PC-9 (cell line): ENCODE data around the gene BRD3OS. TPM values are rescaled to one million over a fixed set of nuclear protein-coding genes. Genes with fewer than 3 reads are reported as not detected.

ENCODE experiments used
- Bru-seq: library from RNA; stranded (reverse); fragments of 400-500 nt; gene quantifications from one replicate; lab custom pipeline; 2021; lab: Mats Ljungman, UMichigan
- BruChase-seq, 2 experiments: library from RNA; stranded (reverse); fragments of 400-500 nt; gene quantifications; one replicate each; lab custom pipeline; 2021; lab: Mats Ljungman, UMichigan
- BruUV-seq: library from RNA; stranded (reverse); fragments of 400-500 nt; replicated peaks from 2 replicates; lab custom pipeline; 2021; lab: Mats Ljungman, UMichigan
- CTCF ChIA-PET: fragments of 300-600 bp; sonication (Branson Sonifier 250); formaldehyde crosslinking; loops from one replicate; lab custom pipeline; 2022; ENCODE audit warnings: antibody characterized with exemption; lab: Charles Lee
- POLR2A ChIA-PET: fragments of 300-600 bp; sonication (Branson Sonifier 250); formaldehyde crosslinking; loops from one replicate; lab custom pipeline; 2022; ENCODE audit warnings: antibody characterized with exemption; ENCODE audit not compliant: unreplicated experiment; lab: Charles Lee
- DNase-seq, 2 experiments: peaks; one replicate each; pipeline versions ENCODE4 v3.0.0 to v3.0.0-alpha.2; 2015 to 2022; ENCODE audit warnings: mixed read lengths in 1 of 2
- H2AFZ ChIP-seq: fragments of 200-600 bp; sonication (generic); 2 replicates; pipeline ENCODE4 v1.8.1; 2017; ENCODE audit warnings: antibody characterized with exemption
- H3F3A ChIP-seq: fragments of 200-600 bp; sonication (generic); 2 replicates; pipeline ENCODE4 v1.8.1; 2017; ENCODE audit warnings: antibody characterized with exemption, mild to moderate bottlenecking, low read depth; ENCODE audit not compliant: insufficient read depth
- H3K27ac ChIP-seq: fragments of 200-600 bp; sonication (generic); 2 replicates; pipeline ENCODE4 v1.6.1; 2016; ENCODE audit warnings: mixed run types
- H3K27me3 ChIP-seq: fragments of 200-600 bp; sonication (generic); 2 replicates; pipeline ENCODE4 v1.6.1; 2016; ENCODE audit warnings: low read depth, mixed run types; ENCODE audit not compliant: insufficient read depth
- H3K36me3 ChIP-seq: fragments of 200-600 bp; sonication (generic); 2 replicates; pipeline ENCODE4 v1.6.1; 2016; ENCODE audit warnings: low read depth, mixed run types
- H3K4me1 ChIP-seq: fragments of 200-600 bp; sonication (generic); replicated peaks from 2 replicates; pipeline ENCODE4 v1.6.1; 2016; ENCODE audit warnings: mixed run types; ENCODE audit not compliant: insufficient read depth
- H3K4me2 ChIP-seq: fragments of 200-600 bp; sonication (generic); 2 replicates; pipeline ENCODE4 v1.6.1; 2017; ENCODE audit warnings: mixed run types
- H3K4me3 ChIP-seq: fragments of 200-600 bp; sonication (generic); 2 replicates; pipeline ENCODE4 v1.6.1; 2016; ENCODE audit warnings: mixed run types
- H3K79me2 ChIP-seq: fragments of 200-600 bp; sonication (generic); 2 replicates; pipeline ENCODE4 v1.6.1; 2017; ENCODE audit warnings: low read depth, mixed run types
- H3K9me2 ChIP-seq: fragments of 200-600 bp; sonication (generic); 2 replicates; pipeline ENCODE4 v1.8.1; 2017; ENCODE audit warnings: mild to moderate bottlenecking; ENCODE audit not compliant: insufficient read depth
- H3K9me3 ChIP-seq: fragments of 200-600 bp; sonication (generic); 2 replicates; pipeline ENCODE4 v1.8.1; 2016; ENCODE audit warnings: low read depth; ENCODE audit not compliant: insufficient read depth
- H4K20me1 ChIP-seq: fragments of 200-600 bp; sonication (generic); 2 replicates; pipeline ENCODE4 v1.8.1; 2017; ENCODE audit not compliant: insufficient read depth
- CTCF ChIP-seq: fragments of 200-600 bp; sonication (generic); conservative IDR thresholded peaks from 2 replicates; pipeline ENCODE4 v1.6.1; 2017; ENCODE audit warnings: mixed run types, antibody characterized with exemption, mild to moderate bottlenecking, moderate library complexity
- EZH2 ChIP-seq: fragments of 200-600 bp; sonication (generic); IDR thresholded peaks from 2 replicates; pipeline ENCODE4 v1.8.0; 2017; ENCODE audit warnings: antibody characterized with exemption, low read depth
- intact Hi-C: fragments of 100-400 bp; cut with micrococcal nuclease; formaldehyde crosslinking; loops from one replicate; pipeline ENCODE4 v1.10.0; 2022; ENCODE audit not compliant: unreplicated experiment
- long read RNA-seq: library from polyadenylated mRNA; stranded (forward); transcript quantifications from one replicate; pipeline ENCODE4 v2.0.0, GENCODE V29; 2022
- total RNA-seq: library from RNA; stranded (reverse); gene quantifications from 2 replicates; pipeline ENCODE4 v1.2.3, GENCODE V29; 2021

The BRD3OS gene, protein sequence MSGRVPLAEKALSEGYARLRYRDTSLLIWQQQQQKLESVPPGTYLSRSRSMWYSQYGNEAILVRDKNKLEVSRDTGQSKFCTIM
- total RNA-seq (23.7 and 26.2 TPM in 2 replicates), Bru-seq, nascent RNA (percentile 49 among the genes with signal in this experiment), BruChase-seq, experiment 1, labeled RNA remaining after a 2-hour chase (percentile 55 among the genes with signal in this experiment), BruChase-seq, experiment 2, labeled RNA remaining after a 6-hour chase (percentile 77 among the genes with signal in this experiment)
- long read RNA-seq, full-length matches to known transcripts, result 24 of 122 reads
- long read RNA-seq, partial matches to known transcripts, result 0 of 122 reads
- long read RNA-seq, other reads (novel, unspliced or antisense), result 98 of 122 reads

DNA sequence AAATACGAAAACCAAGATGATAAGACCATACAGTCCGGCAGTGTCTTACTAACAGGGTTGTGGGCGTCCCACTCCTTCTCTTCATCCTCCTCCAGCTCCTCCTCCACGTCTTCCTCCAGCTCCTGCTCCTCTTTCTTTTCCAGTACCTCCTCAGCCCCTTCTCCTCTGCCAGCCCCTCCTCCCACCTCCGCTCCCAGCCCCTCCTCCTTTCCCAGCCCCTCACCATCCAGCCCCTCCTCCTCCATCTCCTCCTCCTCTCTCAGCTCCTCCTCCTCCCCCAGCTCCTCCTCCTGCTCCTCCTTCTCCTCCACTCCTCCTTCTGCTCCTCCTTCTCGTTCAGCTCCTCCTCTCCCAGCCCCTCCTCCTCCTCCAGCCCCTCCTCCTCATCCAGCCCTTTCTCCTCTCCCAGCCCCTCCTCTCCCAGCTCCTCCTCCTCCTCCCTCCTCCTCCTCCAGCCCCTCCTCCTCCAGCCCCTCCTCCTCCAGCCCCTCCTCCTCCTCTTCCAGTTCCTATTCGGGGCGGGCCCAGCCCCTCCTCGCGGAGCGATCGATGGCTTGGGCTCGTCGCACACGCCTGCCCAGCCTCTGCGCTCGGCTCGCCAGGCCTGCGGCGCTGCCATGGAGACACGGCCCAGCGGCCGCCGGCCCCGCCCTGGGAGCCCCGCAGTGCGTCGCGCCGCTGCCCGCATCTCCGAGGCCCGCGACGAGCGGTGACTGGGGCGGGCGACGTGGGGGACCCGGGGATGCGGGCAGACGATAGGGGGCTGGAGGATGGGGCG lies at the start of gene BRD3OS:
BRD3OS (plus strand) TSS at position 654 of the 778 bp plus-strand sequence. CDS start 1,267 bp downstream, outside the sequence.
- BruUV-seq, result no TSS peak
- TF ChIP-seq CTCF (no peak), EZH2 (no peak)
- H3K4me1 ChIP-seq, result peaks cover 10% of the 10 kb centered on the region
- ChIA-PET POLR2A (interaction anchor here (0.5 to 1.2 kb wide), 12 partner anchors 14 to 1883 kb away, joined by 3 to 28 read pairs (median 6); partner anchors contain the start of genes CAMSAP1 and WDR5), CTCF (interaction anchor here (0.5 to 1.7 kb wide), 17 partner anchors 17 to 1217 kb away, joined by 3 to 19 read pairs (median 6); no protein-coding TSS in a partner anchor)
- H3K4me2 ChIP-seq, result peak within 1 kb of the TSS; percentile 84
- no peaks in the 10 kb centered on the region for H3K9me2 ChIP-seq
- no peaks in the 10 kb centered on the region for H3K27me3 ChIP-seq
- no peaks in the 10 kb centered on the region for H3K79me2 ChIP-seq
- H3K27ac ChIP-seq, result no peak within 1 kb of the TSS
- no peaks in the 10 kb centered on the region for H3K36me3 ChIP-seq
- peak within 1 kb of the TSS; percentile 72 for H3K4me3 ChIP-seq
- no peaks in the 10 kb centered on the region for H3K9me3 ChIP-seq
- intact Hi-C loops, result loop anchor here (1.0 to 2.0 kb wide), 5 partner anchors 32 to 140 kb away; partner anchors contain the start of genes RNU6ATAC and VAV2
- H2AFZ ChIP-seq, result peak within 1 kb of the TSS; percentile 91
- DNase-seq, result peak; percentile 88 to 97
- no peaks in the 10 kb centered on the region for H4K20me1 ChIP-seq
- H3F3A ChIP-seq, result peaks cover 16% of the 10 kb centered on the region; the same call in 1 of the 2 replicates

DNA sequence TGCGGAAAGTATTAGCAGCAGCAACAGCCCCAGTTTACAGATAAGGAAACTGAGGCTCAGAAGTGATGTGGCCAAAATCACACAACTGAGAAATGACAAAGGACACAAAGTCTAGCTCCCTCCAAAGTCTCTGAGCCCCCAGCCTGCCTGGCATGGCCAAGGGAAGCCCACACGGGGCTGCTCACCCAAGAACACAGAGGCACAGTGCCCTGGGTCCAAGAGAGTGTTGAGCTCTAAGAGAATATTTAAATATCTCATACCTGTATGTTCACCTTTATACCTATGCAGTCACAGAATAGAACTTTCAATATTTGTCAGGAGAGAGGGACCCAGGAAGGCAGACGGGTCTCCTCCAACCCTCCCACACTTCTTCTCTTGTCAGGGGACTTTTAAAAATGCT lies 49.8 kb upstream of the BRD3OS start:
- Histone ChIP-seq H3K27ac (no peak overlapping the region), H3K27me3 (no peaks in the 10 kb centered on the region), H3K9me2 (no peaks in the 10 kb centered on the region), H3K4me2 (no peak overlapping the region), H2AFZ (no peak overlapping the region), H3K4me3 (no peak overlapping the region), H3K36me3 (no peaks in the 10 kb centered on the region), H3K9me3 (no peaks in the 10 kb centered on the region), H3K4me1 (peaks cover 8% of the 10 kb centered on the region), H3K79me2 (peaks cover 64% of the 10 kb centered on the region), H4K20me1 (peaks cover 92% of the 10 kb centered on the region), H3F3A (peaks cover 3% of the 10 kb centered on the region; the same call in 1 of the 2 replicates)
- TF ChIP-seq EZH2 (no peak), CTCF (no peak)
- ChIA-PET POLR2A (no interaction called here), CTCF (no interaction called here)
- BruUV-seq, result no TSS peak
- intact Hi-C loops, result no loop called here
- DNase-seq, result no peak

GRCh38 chr9:133976191-133976861 lies 49.0 kb upstream of the BRD3OS start:
- peaks cover 61% of the 10 kb centered on the region for H3K79me2 ChIP-seq
- H3K4me3 ChIP-seq, result no peak overlapping the region
- no peak overlapping the region for H3K27ac ChIP-seq
- H3K9me3 ChIP-seq, result no peaks in the 10 kb centered on the region
- DNase-seq, result no peak
- H3K27me3 ChIP-seq, result no peaks in the 10 kb centered on the region
- ChIA-PET POLR2A (no interaction called here), CTCF (interaction anchor here (0.7 kb wide), 1 partner anchor 36 kb away, joined by 4 read pairs; no protein-coding TSS in a partner anchor)
- H3K4me1 ChIP-seq, result peaks cover 8% of the 10 kb centered on the region
- peaks cover 90% of the 10 kb centered on the region for H4K20me1 ChIP-seq
- TF ChIP-seq CTCF (no peak), EZH2 (no peak)
- intact Hi-C loops, result no loop called here
- no peak overlapping the region for H3K4me2 ChIP-seq
- no peak overlapping the region for H2AFZ ChIP-seq
- H3K9me2 ChIP-seq, result no peaks in the 10 kb centered on the region
- BruUV-seq, result no TSS peak
- H3F3A ChIP-seq, result peaks cover 3% of the 10 kb centered on the region; the same call in 1 of the 2 replicates
- H3K36me3 ChIP-seq, result no peaks in the 10 kb centered on the region
